ENCODE measurements around the gene RHBDD1. TPM values are rescaled to one million over a fixed set of nuclear protein-coding genes. Genes with fewer than 3 reads are reported as not detected.

RHBDD1 gene
- total RNA-seq, 1 donor from 2014 or later = 21.9 TPM

- H3K4me3 Mint-ChIP-seq (ENCODE audit: unreplicated experiment) = no peak overlapping the region
- no peaks in the 10 kb centered on the region for H3K9me3 Mint-ChIP-seq (ENCODE audit: unreplicated experiment)
- no peak for DNase-seq (ENCODE audit: low spot score)
- H3K36me3 Mint-ChIP-seq (ENCODE audit: low read depth, unreplicated experiment) = no peaks in the 10 kb centered on the region
- H3K27me3 Mint-ChIP-seq (ENCODE audit: unreplicated experiment) = peaks cover 4% of the 10 kb centered on the region
- TF ChIP-seq, protein P1, sequence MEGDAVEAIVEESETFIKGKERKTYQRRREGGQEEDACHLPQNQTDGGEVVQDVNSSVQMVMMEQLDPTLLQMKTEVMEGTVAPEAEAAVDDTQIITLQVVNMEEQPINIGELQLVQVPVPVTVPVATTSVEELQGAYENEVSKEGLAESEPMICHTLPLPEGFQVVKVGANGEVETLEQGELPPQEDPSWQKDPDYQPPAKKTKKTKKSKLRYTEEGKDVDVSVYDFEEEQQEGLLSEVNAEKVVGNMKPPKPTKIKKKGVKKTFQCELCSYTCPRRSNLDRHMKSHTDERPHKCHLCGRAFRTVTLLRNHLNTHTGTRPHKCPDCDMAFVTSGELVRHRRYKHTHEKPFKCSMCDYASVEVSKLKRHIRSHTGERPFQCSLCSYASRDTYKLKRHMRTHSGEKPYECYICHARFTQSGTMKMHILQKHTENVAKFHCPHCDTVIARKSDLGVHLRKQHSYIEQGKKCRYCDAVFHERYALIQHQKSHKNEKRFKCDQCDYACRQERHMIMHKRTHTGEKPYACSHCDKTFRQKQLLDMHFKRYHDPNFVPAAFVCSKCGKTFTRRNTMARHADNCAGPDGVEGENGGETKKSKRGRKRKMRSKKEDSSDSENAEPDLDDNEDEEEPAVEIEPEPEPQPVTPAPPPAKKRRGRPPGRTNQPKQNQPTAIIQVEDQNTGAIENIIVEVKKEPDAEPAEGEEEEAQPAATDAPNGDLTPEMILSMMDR (IDR thresholded peaks at IDR 0.05; ENCODE audit: unreplicated experiment) = no peak
- H3K4me1 Mint-ChIP-seq (ENCODE audit: unreplicated experiment) = peaks cover 4% of the 10 kb centered on the region
- H3K27ac Mint-ChIP-seq (ENCODE audit: unreplicated experiment) = no peak overlapping the region
Observed at GRCh38 chr2:226803410-226803809, 32.4 kb upstream of the RHBDD1 start.

- H3K9me3 Mint-ChIP-seq (ENCODE audit: unreplicated experiment) = no peaks in the 10 kb centered on the region
- H3K4me1 Mint-ChIP-seq (ENCODE audit: unreplicated experiment) = no peaks in the 10 kb centered on the region
- no peak overlapping the region for H3K4me3 Mint-ChIP-seq (ENCODE audit: unreplicated experiment)
- H3K27me3 Mint-ChIP-seq (ENCODE audit: unreplicated experiment) = no peaks in the 10 kb centered on the region
- no peak overlapping the region for H3K27ac Mint-ChIP-seq (ENCODE audit: unreplicated experiment)
- TF ChIP-seq, protein P1 (IDR thresholded peaks at IDR 0.05; ENCODE audit: unreplicated experiment) = no peak
- H3K36me3 Mint-ChIP-seq (ENCODE audit: low read depth, unreplicated experiment) = no peaks in the 10 kb centered on the region
- peak; percentile 14 for DNase-seq (ENCODE audit: low spot score)
Observed at GRCh38 chr2:226813148-226813701, 22.6 kb upstream of the RHBDD1 start.

GRCh38 chr2:226818930-226819329 lies 16.9 kb upstream of the RHBDD1 start:
- DNase-seq (ENCODE audit: low spot score) = no peak
- Mint-ChIP-seq H3K27me3 (ENCODE audit: unreplicated experiment) (no peaks in the 10 kb centered on the region), H3K4me1 (ENCODE audit: unreplicated experiment) (no peaks in the 10 kb centered on the region), H3K27ac (ENCODE audit: unreplicated experiment) (no peak overlapping the region), H3K9me3 (ENCODE audit: unreplicated experiment) (no peaks in the 10 kb centered on the region), H3K4me3 (ENCODE audit: unreplicated experiment) (no peak overlapping the region), H3K36me3 (ENCODE audit: low read depth, unreplicated experiment) (no peaks in the 10 kb centered on the region)
- TF ChIP-seq, protein P1 (IDR thresholded peaks at IDR 0.05; ENCODE audit: unreplicated experiment) = no peak

DNA sequence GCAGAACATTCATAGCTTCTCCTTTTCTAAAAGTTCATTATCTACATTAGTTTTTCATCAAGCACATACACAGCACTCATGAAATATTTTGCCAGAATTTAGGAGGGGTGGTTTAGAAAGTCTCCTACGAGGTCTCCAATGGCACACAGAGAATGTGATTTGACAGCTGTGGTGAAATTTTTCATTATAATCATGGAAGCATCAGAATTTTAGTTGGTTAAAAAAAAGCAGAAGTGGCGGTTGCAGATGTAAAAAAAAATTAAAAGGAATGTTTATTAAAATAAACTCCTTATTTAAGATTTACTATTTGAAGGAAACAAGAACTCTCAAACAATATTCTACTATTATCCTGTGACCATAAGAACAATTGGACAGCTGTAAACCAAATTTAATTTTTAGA lies 10.8 kb upstream of the RHBDD1 start:
- Mint-ChIP-seq H3K4me1 (ENCODE audit: unreplicated experiment) (no peaks in the 10 kb centered on the region), H3K9me3 (ENCODE audit: unreplicated experiment) (no peaks in the 10 kb centered on the region), H3K27me3 (ENCODE audit: unreplicated experiment) (no peaks in the 10 kb centered on the region), H3K36me3 (ENCODE audit: low read depth, unreplicated experiment) (no peaks in the 10 kb centered on the region), H3K4me3 (ENCODE audit: unreplicated experiment) (no peak overlapping the region), H3K27ac (ENCODE audit: unreplicated experiment) (no peak overlapping the region)
- no peak for DNase-seq (ENCODE audit: low spot score)
- TF ChIP-seq, protein P1 (IDR thresholded peaks at IDR 0.05; ENCODE audit: unreplicated experiment) = no peak

DNA sequence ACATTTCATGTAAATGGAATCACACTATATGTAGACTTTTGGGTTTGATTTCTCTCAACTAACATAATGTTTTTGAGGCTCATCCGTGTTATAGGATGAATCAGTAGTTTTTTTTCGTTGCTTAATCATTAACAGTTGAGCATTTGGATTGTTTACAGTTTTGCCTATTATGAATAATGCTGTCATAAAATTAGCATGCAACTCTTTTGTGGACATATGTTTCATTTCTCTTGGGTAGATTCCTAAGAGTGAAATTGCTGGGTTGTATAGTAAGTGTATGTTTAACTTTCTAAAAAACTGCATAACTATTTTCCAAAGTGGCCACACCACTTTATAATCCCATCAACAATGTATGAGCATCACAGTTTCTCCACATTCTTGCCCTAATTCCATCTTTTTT lies 7.7 kb upstream of the RHBDD1 start:
- Mint-ChIP-seq H3K27me3 (ENCODE audit: unreplicated experiment) (no peaks in the 10 kb centered on the region), H3K9me3 (ENCODE audit: unreplicated experiment) (no peaks in the 10 kb centered on the region)
- no peak for DNase-seq (ENCODE audit: low spot score)

More for the DNA sequence above, 7.7 kb upstream of the RHBDD1 start:
- TF ChIP-seq, protein P1 (IDR thresholded peaks at IDR 0.05; ENCODE audit: unreplicated experiment) = no peak
- H3K4me1 Mint-ChIP-seq (ENCODE audit: unreplicated experiment) = no peaks in the 10 kb centered on the region
- no peak overlapping the region for H3K4me3 Mint-ChIP-seq (ENCODE audit: unreplicated experiment)
- no peaks in the 10 kb centered on the region for H3K36me3 Mint-ChIP-seq (ENCODE audit: low read depth, unreplicated experiment)
- no peak overlapping the region for H3K27ac Mint-ChIP-seq (ENCODE audit: unreplicated experiment)
